Calu3 (cell line): Measurements from ENCODE around the gene KIF1B. TPM values are rescaled to one million over a fixed set of nuclear protein-coding genes. Genes with fewer than 3 reads are reported as not detected.

Source experiments
- BruUV-seq: library from RNA; stranded (reverse); fragments of 400-500 nt; replicated peaks from 2 replicates; lab custom pipeline; 2021; lab: Mats Ljungman, UMichigan
- CTCF ChIA-PET: fragments of 300-600 bp; sonication (Branson Sonifier 250); formaldehyde crosslinking; loops from one replicate; lab custom pipeline; 2022; ENCODE audit warnings: antibody characterized with exemption; lab: Charles Lee
- DNase-seq: peaks from one replicate; pipeline ENCODE4 v3.0.0; 2022
- H3K27ac Mint-ChIP-seq: one replicate; pipeline ENCODE4 v1.8.0; 2022; ENCODE audit warnings: mixed read lengths; ENCODE audit not compliant: unreplicated experiment
- H3K27me3 Mint-ChIP-seq: one replicate; pipeline ENCODE4 v1.8.0; 2022; ENCODE audit warnings: mixed read lengths; ENCODE audit not compliant: unreplicated experiment
- H3K36me3 Mint-ChIP-seq: one replicate; pipeline ENCODE4 v1.8.0; 2022; ENCODE audit warnings: mild to moderate bottlenecking, moderate library complexity, mixed read lengths; ENCODE audit not compliant: insufficient read depth, unreplicated experiment
- H3K4me1 Mint-ChIP-seq: one replicate; pipeline ENCODE4 v1.8.0; 2022; ENCODE audit warnings: mild to moderate bottlenecking, low read depth, mixed read lengths; ENCODE audit not compliant: unreplicated experiment
- H3K4me3 Mint-ChIP-seq: one replicate; pipeline ENCODE4 v1.8.0; 2022; ENCODE audit warnings: mild to moderate bottlenecking, low read depth, moderate library complexity, mixed read lengths; ENCODE audit not compliant: unreplicated experiment
- H3K9me3 Mint-ChIP-seq: one replicate; pipeline ENCODE4 v1.8.0; 2022; ENCODE audit warnings: low read depth, mixed read lengths; ENCODE audit not compliant: unreplicated experiment
- CTCF ChIP-seq: fragments of 200-600 bp; IDR thresholded peaks from one replicate; pipeline ENCODE4 v1.8.0; 2022; ENCODE audit warnings: antibody characterized with exemption; ENCODE audit not compliant: unreplicated experiment
- intact Hi-C: fragments of 100-400 bp; cut with micrococcal nuclease; formaldehyde crosslinking; loops from one replicate; pipeline ENCODE4 v1.10.0; 2022; ENCODE audit not compliant: unreplicated experiment
- total RNA-seq: library from RNA; stranded (reverse); gene quantifications from 2 replicates; pipeline ENCODE4 v1.2.3, GENCODE V29; 2022

The KIF1B gene
- total RNA-seq, 1 experiment from 2014 or later, result 17.1 TPM

DNA sequence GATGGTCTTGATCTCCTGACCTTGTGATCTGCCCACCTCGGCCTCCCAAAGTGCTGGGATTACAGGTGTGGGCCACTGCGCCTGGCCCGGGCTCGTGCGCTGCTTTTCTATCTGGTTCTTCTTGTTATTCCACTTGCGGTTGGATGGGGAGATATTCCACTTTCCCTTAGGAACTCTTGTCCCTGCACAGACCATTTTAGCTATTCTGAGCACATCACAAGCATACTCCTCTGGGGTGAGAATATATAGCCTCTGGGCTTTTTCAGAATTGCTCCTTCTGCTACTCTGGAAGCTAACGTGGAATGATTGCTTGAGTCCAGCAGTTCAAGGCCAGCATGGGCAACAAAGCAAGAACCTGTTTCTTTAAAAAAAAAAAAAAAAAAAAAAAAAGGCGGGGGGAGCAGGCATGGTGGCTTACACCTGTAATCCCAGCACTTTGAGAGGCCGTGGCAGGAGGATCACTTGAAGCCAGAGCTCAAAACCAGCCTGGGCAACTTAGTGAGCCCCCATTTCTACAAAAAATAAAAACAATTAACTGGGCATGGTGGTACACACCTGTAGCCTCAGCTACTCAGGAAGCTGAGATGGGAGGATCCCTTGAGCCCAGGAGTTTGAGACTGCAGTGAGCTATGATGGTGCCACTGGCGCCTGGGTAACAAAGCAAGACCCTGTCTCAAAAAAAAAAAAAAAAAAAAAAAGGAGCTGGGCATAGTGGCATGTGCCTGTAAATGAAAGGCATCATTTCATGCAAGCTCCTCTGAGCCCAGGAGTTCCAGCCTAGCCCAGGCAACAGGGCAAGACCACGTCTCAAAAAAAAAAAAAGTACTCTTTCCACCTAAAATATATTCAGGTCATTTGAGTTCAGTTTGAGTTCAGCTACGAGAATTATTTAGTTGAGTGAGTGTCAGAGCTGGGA, 176.6 kb downstream of the KIF1B start:
- peak overlapping the region; percentile 43 for H3K4me3 Mint-ChIP-seq
- CTCF ChIA-PET, result interaction anchor here (0.6 to 1.4 kb wide), 4 partner anchors 12 to 795 kb away, joined by 3 to 6 read pairs (median 4); partner anchors contain the start of gene PGD
- H3K27me3 Mint-ChIP-seq, result no peaks in the 10 kb centered on the region
- DNase-seq, result no peak
- intact Hi-C loops, result no loop called here
- BruUV-seq, result no TSS peak
- peaks cover 4% of the 10 kb centered on the region for H3K36me3 Mint-ChIP-seq
- peaks cover 14% of the 10 kb centered on the region for H3K4me1 Mint-ChIP-seq
- no peak for TF ChIP-seq CTCF
- H3K9me3 Mint-ChIP-seq, result no peaks in the 10 kb centered on the region
- H3K27ac Mint-ChIP-seq, result peak overlapping the region; percentile 76

DNA sequence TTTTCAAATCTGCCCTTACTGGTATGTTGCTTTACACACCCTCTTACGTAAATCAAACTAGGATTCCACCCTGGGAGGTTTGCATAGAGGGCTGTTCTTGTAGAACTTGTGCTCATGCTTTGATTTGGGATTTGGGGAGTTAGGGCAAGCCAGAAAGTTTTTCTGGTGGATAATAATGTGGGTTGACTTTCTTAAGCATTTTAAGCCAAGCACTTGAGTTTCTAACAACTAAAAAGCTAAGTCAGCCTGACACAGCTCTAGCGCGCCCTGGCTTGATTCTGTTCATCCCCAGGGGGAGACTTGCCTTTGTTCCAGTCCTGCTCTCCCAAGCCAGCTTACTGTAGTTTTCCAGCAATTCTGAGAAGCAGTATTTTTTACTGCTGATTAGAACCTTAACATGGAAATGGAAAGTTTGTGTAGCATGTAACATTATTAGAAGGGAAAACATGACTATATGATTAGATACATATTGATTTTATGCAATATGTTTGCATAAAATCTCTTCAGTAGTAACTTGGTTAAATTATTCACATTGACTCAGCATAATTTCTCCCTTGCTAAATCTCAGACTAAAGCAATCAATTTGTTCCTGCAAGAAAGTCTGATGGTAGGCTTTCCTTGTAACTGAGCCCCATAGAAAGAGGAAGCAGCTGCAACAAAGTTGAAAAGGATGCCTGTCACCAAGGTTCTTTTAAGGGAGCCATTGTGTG, 177.5 kb downstream of the KIF1B start:
- intact Hi-C loops, result loop anchor here (1.0 kb wide), 1 partner anchor 10 kb away; no protein-coding TSS in a partner anchor
- Mint-ChIP-seq H3K27me3 (no peaks in the 10 kb centered on the region), H3K27ac (peak overlapping the region; percentile 76), H3K36me3 (peaks cover 4% of the 10 kb centered on the region), H3K4me3 (peak overlapping the region; percentile 43), H3K9me3 (no peaks in the 10 kb centered on the region), H3K4me1 (peaks cover 14% of the 10 kb centered on the region)
- no TSS peak for BruUV-seq
- TF ChIP-seq CTCF, result no peak
- CTCF ChIA-PET, result interaction anchor here (0.6 to 1.4 kb wide), 5 partner anchors 11 to 794 kb away, joined by 3 to 6 read pairs (median 3); partner anchors contain the start of genes KIF1B and PGD
- DNase-seq, result peak; percentile 6

DNA sequence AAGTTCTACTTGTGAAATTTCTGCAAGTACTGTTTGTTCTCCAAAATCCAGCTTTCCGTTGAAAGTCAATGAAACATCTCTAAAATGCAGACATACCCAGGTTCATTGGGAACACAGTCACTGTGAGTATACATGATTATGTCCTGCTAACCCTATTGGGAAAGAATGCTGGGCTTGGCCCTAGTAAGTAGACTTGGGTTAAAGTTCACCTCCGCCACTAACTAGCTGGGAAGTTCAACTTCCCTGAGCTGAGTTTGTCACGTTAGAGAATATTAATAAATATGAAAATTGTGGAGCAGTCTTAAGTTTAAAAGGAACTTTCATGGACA, 178.0 kb downstream of the KIF1B start:
- no peak for DNase-seq
- CTCF ChIA-PET, result interaction anchor here (0.8 kb wide), 1 partner anchor 178 kb away, joined by 3 read pairs; the partner anchor contains the start of gene KIF1B
- Mint-ChIP-seq H3K27me3 (no peaks in the 10 kb centered on the region), H3K27ac (peak overlapping the region; percentile 79), H3K9me3 (no peaks in the 10 kb centered on the region), H3K4me1 (peaks cover 14% of the 10 kb centered on the region), H3K36me3 (peaks cover 4% of the 10 kb centered on the region), H3K4me3 (peak overlapping the region; percentile 43)
- intact Hi-C loops, result loop anchor here (1.0 kb wide), 1 partner anchor 10 kb away; no protein-coding TSS in a partner anchor
- no TSS peak for BruUV-seq
- no peak for TF ChIP-seq CTCF

DNA sequence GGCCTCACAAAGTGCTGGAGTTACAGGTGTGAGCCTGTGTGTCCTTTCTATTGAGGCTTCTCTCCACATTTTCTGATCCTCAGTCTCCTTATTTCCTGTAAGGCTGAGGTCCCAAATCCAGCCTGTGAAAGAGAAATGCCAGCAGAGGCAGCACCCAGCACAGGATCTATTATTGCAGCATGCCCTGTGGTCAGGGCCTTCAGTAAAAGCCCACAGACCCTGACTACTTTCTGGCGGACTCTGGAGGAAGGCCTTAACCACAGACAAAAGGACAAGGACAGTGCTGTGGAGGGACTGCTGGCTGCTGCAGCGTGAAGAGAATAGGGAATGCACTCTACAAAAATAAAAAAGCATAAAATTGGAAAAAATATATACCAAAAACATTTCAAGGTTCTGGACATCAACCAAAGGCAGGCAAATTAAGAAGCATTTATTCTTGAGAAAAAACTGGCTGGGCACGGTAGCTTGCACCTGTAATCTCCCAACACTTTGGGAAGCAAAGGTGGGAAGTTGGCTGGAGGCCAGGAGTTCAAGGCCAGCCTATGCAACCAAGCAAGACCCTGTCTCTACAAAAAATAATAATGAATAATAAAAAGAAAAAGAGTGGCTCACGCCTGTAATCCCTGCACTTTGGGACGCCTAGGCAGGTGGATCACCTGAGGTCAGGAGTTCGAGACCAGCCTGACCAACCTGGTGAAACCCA, 179.1 kb downstream of the KIF1B start:
- no peak for DNase-seq
- no TSS peak for BruUV-seq
- no peak overlapping the region for H3K4me3 Mint-ChIP-seq
- H3K36me3 Mint-ChIP-seq, result peaks cover 4% of the 10 kb centered on the region
- H3K4me1 Mint-ChIP-seq, result peaks cover 14% of the 10 kb centered on the region
- CTCF ChIA-PET, result no interaction called here
- H3K27me3 Mint-ChIP-seq, result no peaks in the 10 kb centered on the region
- TF ChIP-seq CTCF, result no peak
- H3K9me3 Mint-ChIP-seq, result no peaks in the 10 kb centered on the region
- intact Hi-C loops, result no loop called here
- no peak overlapping the region for H3K27ac Mint-ChIP-seq
